DND-41 (cell line): Measurements from ENCODE around the gene L3MBTL4.

Experiments
- ATAC-seq: fragments of 200-7000 bp; cut with Tn5 transposase; 3 replicates; pipeline ENCODE4 v1.9.1; 2021; ENCODE audit warnings: low read depth; ENCODE audit not compliant: insufficient read depth
- DNase-seq: peaks from one replicate; pipeline ENCODE4 v3.0.0-alpha.2; 2020
- H2AFZ ChIP-seq: 2 replicates; pipeline ENCODE4 v1.6.0; 2012; ENCODE audit warnings: low read depth, low read length
- H3K27ac ChIP-seq: 2 replicates; pipeline ENCODE4 v1.5.1; 2012; ENCODE audit warnings: low read length, inconsistent platforms
- H3K27me3 ChIP-seq: fragments of 200-600 bp; sonication (generic); 2 replicates; pipeline ENCODE4 v1.6.0; 2012; ENCODE audit warnings: low read length, mild to moderate bottlenecking, inconsistent platforms; ENCODE audit not compliant: insufficient read depth, poor library complexity
- H3K36me3 ChIP-seq: 2 replicates; pipeline ENCODE4 v1.5.1; 2012; ENCODE audit warnings: low read length, inconsistent platforms; ENCODE audit not compliant: insufficient read depth
- H3K4me1 ChIP-seq: 2 replicates; pipeline ENCODE4 v1.5.1; 2012; ENCODE audit warnings: mild to moderate bottlenecking, low read length; ENCODE audit not compliant: insufficient read depth
- H3K4me2 ChIP-seq: 2 replicates; pipeline ENCODE4 v1.6.0; 2012; ENCODE audit warnings: mild to moderate bottlenecking, moderate library complexity, low read length, inconsistent platforms; ENCODE audit not compliant: insufficient read depth
- H3K4me3 ChIP-seq, 2 experiments: fragments of 200-600 bp in 1 of 2; shearing (Covaris generic) in 1 of 2; 2 replicates each; pipeline ENCODE4 v1.5.1; 2012 to 2016; ENCODE audit warnings: inconsistent platforms in 2 of 2, low read length in 2 of 2, mild to moderate bottlenecking in 2 of 2, low read depth in 1 of 2, moderate library complexity in 1 of 2
- H3K79me2 ChIP-seq: 2 replicates; pipeline ENCODE4 v1.6.0; 2012; ENCODE audit warnings: low read length, inconsistent platforms; ENCODE audit not compliant: insufficient read depth
- H3K9ac ChIP-seq: 2 replicates; pipeline ENCODE4 v1.6.0; 2012; ENCODE audit warnings: low read depth, mild to moderate bottlenecking, inconsistent platforms, low read length, moderate library complexity
- H3K9me3 ChIP-seq: 2 replicates; pipeline ENCODE4 v1.5.1; 2012; ENCODE audit warnings: low read length, moderate library complexity, mild to moderate bottlenecking, inconsistent platforms; ENCODE audit not compliant: insufficient read depth, severe bottlenecking
- H4K20me1 ChIP-seq: 2 replicates; pipeline ENCODE4 v1.6.0; 2012; ENCODE audit warnings: low read length; ENCODE audit not compliant: insufficient read depth
- CTCF ChIP-seq: IDR thresholded peaks from 2 replicates; pipeline ENCODE4 v1.5.1; 2012; ENCODE audit warnings: borderline replicate concordance, low read length, moderate library complexity, mild to moderate bottlenecking; ENCODE audit not compliant: poor library complexity, severe bottlenecking; ENCODE audit errors: extremely low read depth
- EZH2 ChIP-seq: IDR thresholded peaks from 3 replicates; pipeline ENCODE4 v1.6.1; 2012; ENCODE audit warnings: borderline replicate concordance, low read depth, mild to moderate bottlenecking, moderate library complexity, low read length, inconsistent platforms; ENCODE audit not compliant: severe bottlenecking

The L3MBTL4 gene

GRCh38 chr18:6406910-6407470 is 7.7 kb downstream of the L3MBTL4 start:
- no peaks in the 10 kb centered on the region for H3K27me3 ChIP-seq
- ATAC-seq = no peak

GRCh38 chr18:6406075-6406909 is 8.4 kb downstream of the L3MBTL4 start:
- Histone ChIP-seq H4K20me1 (no peaks in the 10 kb centered on the region), H3K36me3 (no peaks in the 10 kb centered on the region), H3K4me2 (no peak overlapping the region), H3K27me3 (no peaks in the 10 kb centered on the region), H3K79me2 (no peaks in the 10 kb centered on the region), H3K9ac (no peak overlapping the region), H3K27ac (no peak overlapping the region), H3K4me1 (no peaks in the 10 kb centered on the region), H2AFZ (no peak overlapping the region), H3K9me3 (no peaks in the 10 kb centered on the region), H3K4me3 (no peak overlapping the region)
- DNase-seq (no peak), ATAC-seq (no peak)
- TF ChIP-seq EZH2 = no peak

More at GRCh38 chr18:6406910-6407470, 7.7 kb downstream of the L3MBTL4 start:
- no peaks in the 10 kb centered on the region for H3K4me1 ChIP-seq
- TF ChIP-seq EZH2 = no peak
- TF ChIP-seq CTCF = no peak
- DNase-seq = no peak
- H3K9ac ChIP-seq = no peak overlapping the region
- no peaks in the 10 kb centered on the region for H3K9me3 ChIP-seq
- H3K36me3 ChIP-seq = no peaks in the 10 kb centered on the region
- no peak overlapping the region for H3K4me3 ChIP-seq
- H4K20me1 ChIP-seq = no peaks in the 10 kb centered on the region
- H2AFZ ChIP-seq = no peak overlapping the region
- no peak overlapping the region for H3K4me2 ChIP-seq
- no peak overlapping the region for H3K27ac ChIP-seq
- H3K79me2 ChIP-seq = no peaks in the 10 kb centered on the region

- Histone ChIP-seq H2AFZ (no peak overlapping the region), H3K4me3 (no peak overlapping the region), H3K9ac (no peak overlapping the region), H3K4me2 (no peak overlapping the region), H3K79me2 (no peaks in the 10 kb centered on the region), H4K20me1 (no peaks in the 10 kb centered on the region), H3K36me3 (no peaks in the 10 kb centered on the region), H3K9me3 (no peaks in the 10 kb centered on the region), H3K4me1 (no peaks in the 10 kb centered on the region), H3K27me3 (no peaks in the 10 kb centered on the region), H3K27ac (no peak overlapping the region)
- TF ChIP-seq CTCF (no peak), EZH2 (no peak)
- DNase-seq = no peak
- no peak for ATAC-seq
Measured at GRCh38 chr18:6405237-6406074, 9.3 kb downstream of the L3MBTL4 start.
